Stimulated activated CD8-positive, alpha-beta memory T cell treated with anti-CD3 and anti-CD28 coated beads, Interleukin-4, amount 100 ng/mL, for 24 hours (primary cell): ENCODE measurements around the gene PHF3.

Source experiments
- DNase-seq: peaks from one replicate; pipeline ENCODE4 v3.0.0-alpha.2; 2020; ENCODE audit warnings: low read depth

PHF3 gene

DNA sequence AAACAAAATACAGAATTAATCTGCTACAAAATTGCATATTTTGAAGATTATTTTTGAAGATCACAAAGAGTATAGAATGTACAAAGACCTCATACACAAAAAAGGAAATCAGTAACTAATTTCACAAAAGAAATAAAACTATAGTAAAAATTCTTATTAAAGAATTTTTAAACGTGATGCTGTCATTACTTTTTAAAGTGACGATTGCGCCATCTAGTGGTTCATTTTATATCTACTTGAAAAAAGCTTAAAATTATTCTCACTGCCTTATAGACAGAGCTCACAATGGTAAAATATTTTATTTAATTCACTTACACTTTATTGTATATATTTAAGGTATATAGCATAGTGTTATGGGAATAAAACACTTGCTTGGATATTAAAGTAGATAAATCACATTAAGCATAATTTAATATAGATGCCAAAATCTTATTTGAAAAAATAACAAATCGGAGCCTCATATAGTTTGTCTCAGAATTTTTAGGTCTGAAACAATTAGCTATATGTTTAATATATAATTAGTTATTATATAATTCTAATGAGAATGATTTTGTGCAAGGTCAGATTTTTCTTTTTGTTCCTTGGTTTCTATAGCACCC, 128.8 kb downstream of the PHF3 start:
- DNase-seq, result no peak
